Fibroblast of skin of left quadriceps (primary cell): Measurements from ENCODE around the gene WDR41.
"Not testable (repeated sequence)": the region's sequence is repeated elsewhere in the genome, so short reads cannot be mapped to it uniquely, and the experiment has no call there.

Experiments used
- DNase-seq, 2 experiments: peaks; one replicate each; pipeline ENCODE4 v3.0.0-alpha.2; 2013; ENCODE audit warnings: low read depth in 2 of 2

WDR41 gene

DNA sequence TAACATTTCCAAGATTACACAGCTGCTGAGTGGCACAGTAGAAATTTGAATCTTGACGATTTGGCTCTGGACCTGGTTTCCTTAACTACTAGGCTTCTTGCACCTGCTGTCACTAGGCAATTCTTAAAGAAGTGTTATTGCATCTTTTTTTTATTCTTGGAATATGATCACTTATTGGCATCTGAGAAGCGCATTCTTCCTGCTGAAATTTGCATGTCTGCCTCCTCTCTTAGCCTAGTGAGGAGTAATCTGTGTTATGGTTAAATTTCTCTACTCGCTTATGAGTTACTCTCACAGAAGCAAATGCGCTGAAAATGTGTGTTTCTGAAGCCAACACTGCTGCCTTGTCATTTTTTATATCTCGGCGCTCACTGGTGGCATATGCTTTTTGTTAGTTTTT is 89.3 kb downstream of the WDR41 start:
- DNase-seq = no peak

DNA sequence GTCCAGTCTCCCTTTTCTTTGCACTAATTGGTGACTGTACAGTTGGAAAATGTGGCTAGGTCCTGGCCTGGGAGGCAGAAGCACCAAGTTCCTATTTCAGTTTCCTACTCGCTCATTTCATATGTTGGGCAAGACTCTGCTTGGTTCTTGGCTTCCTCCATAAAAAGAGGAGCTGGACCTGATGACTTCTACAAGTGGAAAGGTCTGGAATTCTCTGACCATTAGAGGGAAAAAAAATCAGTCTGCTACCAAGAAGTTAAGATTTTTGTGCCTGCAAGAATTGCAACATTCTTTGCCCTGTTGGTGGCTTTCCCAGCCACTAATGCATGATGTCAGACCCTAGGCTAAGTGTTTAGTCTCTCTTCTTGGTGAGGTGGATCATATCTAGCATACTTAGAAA is 91.5 kb downstream of the WDR41 start:
- no peak for DNase-seq

DNA sequence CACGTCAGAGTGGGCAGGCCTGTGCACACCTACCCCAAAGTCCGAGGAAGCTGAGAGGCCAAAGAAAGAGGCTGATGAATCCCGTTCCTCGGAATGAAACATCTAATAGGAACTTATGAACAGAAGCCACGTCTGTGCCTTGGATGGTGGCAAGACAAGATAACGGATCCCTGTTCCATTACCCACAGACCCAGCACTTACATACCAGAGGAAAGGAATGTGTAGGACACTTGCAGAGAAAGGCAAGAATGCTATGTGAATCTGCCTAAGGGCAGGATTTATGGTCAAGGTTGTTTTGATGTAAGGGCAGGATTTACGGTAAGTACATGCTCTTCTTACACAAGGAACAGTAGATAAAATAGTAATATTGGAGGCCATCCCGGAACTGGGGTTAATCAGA is 93.2 kb downstream of the WDR41 start:
- DNase-seq = no peak

DNA sequence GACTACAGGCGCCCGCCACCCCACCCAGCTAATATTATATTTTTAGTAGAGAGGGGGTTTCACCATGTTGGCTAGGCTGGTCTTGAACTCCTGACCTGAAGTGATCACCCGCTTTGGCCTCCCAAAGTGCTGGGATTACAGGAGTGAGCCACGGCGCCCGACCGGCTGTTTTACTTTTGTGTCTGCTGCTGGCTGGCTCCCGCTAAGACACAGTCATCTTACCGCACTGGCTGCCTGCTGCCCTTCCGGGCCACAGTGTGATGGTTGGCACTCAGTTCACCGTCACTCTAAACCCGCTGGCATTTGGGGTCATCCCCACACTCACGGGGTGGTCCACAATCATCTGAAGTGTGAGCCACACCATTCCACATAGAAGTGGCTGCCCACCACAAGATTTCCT is 93.7 kb downstream of the WDR41 start:
- no peak for DNase-seq

DNA sequence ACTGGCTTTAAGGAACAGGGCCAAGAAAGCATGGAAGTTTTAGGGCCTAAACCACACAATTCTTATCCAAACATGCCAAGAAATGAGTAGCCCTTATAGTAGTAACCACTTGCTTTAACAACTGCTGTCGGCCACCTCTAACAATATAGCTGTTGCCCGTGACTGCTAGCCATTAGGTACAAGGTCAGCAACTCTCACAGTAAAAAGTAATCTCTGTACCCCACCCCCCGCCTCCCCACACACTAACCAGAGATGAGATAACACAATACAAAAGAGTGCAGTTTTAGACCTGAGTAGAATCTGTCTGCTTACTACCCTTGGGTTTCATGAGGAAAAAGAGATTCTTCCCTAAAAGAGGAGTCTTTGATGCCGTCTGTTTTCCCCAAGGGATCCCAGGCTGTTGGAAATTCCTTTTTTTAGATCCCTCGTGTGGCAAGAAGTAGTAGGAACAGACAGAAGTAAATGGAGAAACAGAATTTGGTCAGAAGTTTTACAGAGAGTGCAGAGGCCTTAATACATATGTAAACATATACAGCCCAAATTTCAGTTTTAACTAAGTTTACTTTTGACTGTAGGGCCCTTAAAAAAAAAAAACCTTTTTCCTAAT is 94.3 kb downstream of the WDR41 start:
- no peak for DNase-seq

GRCh38 chr5:77396017-77396416 is 96.1 kb downstream of the WDR41 start:
- no peak for DNase-seq

GRCh38 chr5:77394064-77394715 is 97.9 kb downstream of the WDR41 start:
- DNase-seq = no peak

DNA sequence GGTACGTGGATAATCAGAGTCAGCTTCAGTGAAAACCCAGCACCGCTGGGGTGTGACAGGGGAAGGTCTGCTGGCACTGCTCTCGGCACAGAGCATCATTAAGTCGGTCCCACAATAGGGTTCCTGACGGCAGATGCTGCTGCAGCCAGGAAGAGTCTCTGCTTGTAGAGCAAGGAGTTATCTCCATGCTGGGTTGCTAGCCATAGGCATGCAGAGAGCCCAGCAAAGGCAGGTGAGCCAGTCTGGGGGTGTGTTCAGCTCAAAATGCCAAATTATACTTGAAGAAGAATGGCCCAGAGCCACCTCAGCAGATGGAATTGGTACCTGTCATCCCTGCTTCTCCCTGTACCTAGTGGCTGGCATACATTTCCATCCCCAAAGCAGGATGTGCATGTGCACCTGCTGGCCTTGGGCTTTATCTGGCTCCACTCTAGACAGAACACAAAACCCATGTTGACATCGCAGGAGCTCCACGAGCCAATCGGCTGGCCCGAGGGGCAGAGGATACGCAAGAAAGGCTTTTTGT is 100.8 kb downstream of the WDR41 start:
- no peak for DNase-seq

DNA sequence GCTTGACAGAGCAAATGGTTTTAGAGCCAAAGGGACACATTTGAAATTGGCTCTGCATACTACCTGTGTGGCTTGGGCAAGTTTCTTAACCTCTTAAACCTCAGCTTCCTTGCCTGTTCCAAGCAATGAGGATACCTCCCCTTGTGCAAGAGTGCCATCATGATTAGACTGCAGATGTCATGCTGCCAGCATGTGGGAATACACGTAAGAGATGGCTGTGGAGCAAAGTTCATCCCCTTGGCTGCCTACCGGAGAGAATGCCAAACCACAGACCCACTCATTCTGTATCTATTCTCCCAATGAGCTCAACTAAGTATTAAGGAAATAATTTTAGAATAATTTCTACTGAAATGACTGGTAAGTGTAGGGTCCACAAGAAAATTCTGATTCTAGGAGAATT is 101.3 kb downstream of the WDR41 start:
- peak; percentile 9 for DNase-seq

- no peak for DNase-seq
These were observed 101.9 kb downstream of the WDR41 start for GRCh38 chr5:77390221-77390620.

DNA sequence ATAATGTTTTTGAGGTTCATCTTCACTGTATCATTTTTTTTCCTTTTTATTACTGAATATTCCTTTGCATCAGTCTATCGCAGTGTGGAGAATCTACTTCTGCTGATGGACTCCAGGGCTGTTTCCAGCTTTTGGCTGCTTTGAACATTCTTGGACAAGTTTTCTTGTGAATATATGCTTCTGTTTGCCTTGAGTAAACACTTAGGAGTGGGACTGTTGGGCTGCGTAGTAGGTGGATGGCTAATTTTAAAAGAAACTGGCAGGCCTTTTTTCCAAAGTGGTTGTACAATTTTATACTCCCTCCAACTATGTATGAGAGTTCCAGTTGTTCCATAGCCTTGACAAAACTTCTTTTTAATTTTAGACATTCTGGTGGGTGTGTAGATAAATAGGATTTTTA is 102.4 kb downstream of the WDR41 start:
- no peak for DNase-seq

DNA sequence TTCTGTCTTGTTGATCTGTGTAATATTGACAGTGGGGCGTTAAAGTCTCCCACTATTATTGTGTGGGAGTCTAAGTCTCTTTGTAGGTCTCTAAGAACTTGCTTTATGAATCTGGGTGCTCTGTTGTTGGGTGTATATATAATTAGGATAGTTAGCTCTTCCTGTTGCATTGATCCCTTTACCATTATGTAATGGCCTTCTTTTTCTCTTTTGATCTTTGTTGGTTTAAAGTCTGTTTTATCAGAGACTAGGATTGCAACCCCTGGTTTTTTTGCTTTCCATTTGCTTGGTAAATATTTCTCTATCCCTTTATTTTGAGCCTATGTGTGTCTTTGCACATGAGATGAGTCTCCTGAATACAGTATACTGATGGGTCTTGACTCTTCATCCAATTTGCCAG is 105.8 kb downstream of the WDR41 start:
- DNase-seq = not testable (repeated sequence)

GRCh38 chr5:77383336-77383735 is 108.8 kb downstream of the WDR41 start:
- DNase-seq = not testable (repeated sequence)
